Superior temporal gyrus (tissue), 1 donor: ENCODE measurements around the gene ERI3.
"Not testable (repeated sequence)": the region's sequence is repeated elsewhere in the genome, so short reads cannot be mapped to it uniquely, and the experiment has no call there.

ENCODE experiments used
- DNase-seq: peaks from one replicate; pipeline ENCODE4 v3.0.0-alpha.2; 2016; ENCODE audit errors: extremely low spot score

The ERI3 gene

DNA sequence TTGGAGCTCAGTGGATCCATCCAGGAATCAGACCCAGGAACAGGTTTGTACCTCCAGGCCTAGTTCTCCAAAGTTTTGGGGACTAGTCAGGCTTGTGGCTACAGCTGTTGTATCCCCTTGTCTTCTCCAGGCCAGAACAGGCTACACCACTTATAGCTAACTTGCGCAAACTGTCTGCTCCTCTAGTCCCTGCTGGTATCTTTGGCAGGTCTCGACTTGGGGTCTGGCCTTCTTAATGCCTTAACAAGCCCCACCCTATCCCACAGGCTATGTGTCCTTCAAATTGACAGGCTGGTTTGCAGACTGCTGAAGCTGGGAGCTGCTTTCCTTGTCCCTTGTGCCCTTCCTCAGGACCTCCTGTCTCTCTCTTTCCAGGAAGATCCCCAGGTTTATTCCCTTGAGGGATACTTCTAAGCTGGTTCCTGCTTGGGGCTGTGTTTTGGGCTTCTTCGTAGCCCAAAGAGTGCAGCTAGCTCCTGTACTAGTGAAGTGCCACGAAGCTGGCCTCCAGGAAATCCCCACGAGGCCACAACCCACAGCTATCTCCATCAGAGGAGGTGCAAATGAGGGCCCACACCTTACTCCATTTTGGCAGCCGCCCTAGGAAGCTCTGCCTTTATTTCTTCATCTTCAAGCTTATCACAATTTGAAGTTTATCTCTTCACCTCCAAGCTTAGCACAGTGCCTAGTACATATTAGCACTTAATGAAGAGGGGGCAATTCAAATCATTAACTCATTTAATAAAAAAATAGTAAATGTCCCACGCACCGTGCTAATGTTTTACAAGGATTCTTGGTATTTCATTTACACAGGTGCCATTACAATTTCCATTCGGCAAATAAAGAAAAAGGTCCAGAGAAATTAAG is 142.5 kb downstream of the ERI3 start:
- DNase-seq = no peak

DNA sequence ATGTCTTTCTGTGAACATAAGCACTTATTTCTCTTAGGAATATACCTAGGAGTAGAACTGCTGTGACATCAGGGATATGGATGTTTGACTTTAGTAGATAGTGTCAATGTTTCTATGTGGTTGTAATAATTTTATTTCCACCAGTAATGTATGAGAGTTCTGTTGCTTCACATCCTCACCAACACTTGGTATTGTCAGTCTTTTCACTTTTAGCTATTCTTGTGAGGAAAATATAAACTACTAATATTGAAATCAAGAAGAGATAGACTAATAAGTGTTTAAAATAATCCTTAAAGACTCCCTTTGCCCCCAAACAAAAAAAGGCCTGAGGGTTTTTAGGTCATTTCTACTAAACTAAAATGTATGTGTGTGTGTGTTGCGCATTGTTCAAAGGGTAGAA is 144.5 kb downstream of the ERI3 start:
- DNase-seq = no peak

GRCh38 chr1:44208226-44208625 is 146.8 kb downstream of the ERI3 start:
- no peak for DNase-seq

DNA sequence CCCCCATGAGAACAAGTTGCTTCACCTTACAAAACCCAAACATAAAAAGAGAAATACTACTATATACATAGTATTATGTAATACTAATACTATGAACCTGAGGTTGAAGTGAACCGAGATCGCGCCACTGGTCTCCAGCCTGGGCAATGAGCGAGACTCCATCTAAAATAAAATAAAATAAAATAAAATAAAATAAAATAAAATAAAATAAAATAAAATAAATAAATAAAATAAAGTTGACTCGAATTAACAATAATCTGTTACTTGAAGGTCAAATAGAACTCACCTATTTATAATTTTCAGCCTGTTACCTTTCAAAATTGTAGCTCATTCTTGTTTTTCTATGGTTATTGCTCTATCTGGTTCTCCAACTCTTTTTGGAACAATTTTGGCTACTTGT is 148.5 kb downstream of the ERI3 start:
- not testable (repeated sequence) for DNase-seq

DNA sequence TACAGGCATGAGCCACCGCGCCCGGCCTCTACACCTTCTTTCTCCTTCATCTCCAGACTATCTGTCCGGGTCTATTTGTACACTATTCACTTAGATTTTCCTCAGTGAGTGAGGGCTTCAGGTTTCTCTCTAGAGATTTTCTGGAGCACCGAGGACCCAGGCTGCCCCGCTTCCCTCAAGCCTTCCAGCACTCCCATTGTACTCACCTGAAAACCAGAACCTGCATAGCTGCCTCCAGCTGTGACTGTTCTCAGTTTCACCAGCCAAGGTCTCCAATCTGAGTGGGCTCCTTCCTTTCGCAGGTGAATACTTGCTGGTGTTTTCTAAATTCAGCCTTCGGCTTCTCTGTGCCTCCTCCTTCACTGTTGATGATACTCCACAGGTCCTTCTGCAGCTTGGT is 154.7 kb downstream of the ERI3 start:
- DNase-seq = no peak

- DNase-seq = no peak
Measured at GRCh38 chr1:44174630-44175029, 180.4 kb downstream of the ERI3 start.
